ENCODE measurements around the gene SEC61A1.

- no peak for TF ChIP-seq EZH2phosphoT487 (IDR thresholded peaks at IDR 0.05; ENCODE audit: insufficient read depth, low read depth)
- no peak for TF ChIP-seq EZH2 (IDR thresholded peaks at IDR 0.05; ENCODE audit: insufficient read depth, poor library complexity, severe bottlenecking)
Measured at GRCh38 chr3:128074851-128075521, 22.7 kb downstream of the SEC61A1 start.

Measured in GM23248 (cell line).